Lung (tissue), 12 donors: ENCODE measurements around the gene MRPL37. TPM values are rescaled to one million over a fixed set of nuclear protein-coding genes. Genes with fewer than 3 reads are reported as not detected.
A peak's percentile ranks its signal among the peaks of the same experiment; 100 is the strongest.

ENCODE experiments used
- ATAC-seq: fragments of 200-7000 bp; cut with Tn5 transposase; one replicate; pipeline ENCODE4 v1.9.1; 2020; ENCODE audit warnings: moderate number of reproducible peaks; ENCODE audit not compliant: insufficient read depth, low FRiP score
- DNase-seq, 3 donors: peaks; one replicate each; pipeline ENCODE4 v3.0.0-alpha.2; 2013 to 2017
- H3K27ac ChIP-seq, 2 donors: one replicate each; pipeline ENCODE4 v1.5.1; 2013; ENCODE audit warnings: mild to moderate bottlenecking in 2 of 2, moderate library complexity in 2 of 2, control low read depth in 1 of 2, inconsistent platforms in 1 of 2, low read depth in 1 of 2, low read length in 1 of 2
- H3K27me3 ChIP-seq, 3 donors: one replicate each; pipeline ENCODE4 v1.5.1; 2013; ENCODE audit warnings: low read length in 2 of 3; ENCODE audit not compliant: control insufficient read depth in 3 of 3, insufficient read depth in 3 of 3
- H3K36me3 ChIP-seq, 4 donors: one replicate each; pipeline ENCODE4 v1.5.1; 2013; ENCODE audit warnings: low read length in 4 of 4, mild to moderate bottlenecking in 1 of 4, moderate library complexity in 1 of 4; ENCODE audit not compliant: control insufficient read depth in 4 of 4, insufficient read depth in 4 of 4
- H3K4me1 ChIP-seq, 5 donors: one replicate each; pipeline ENCODE4 v1.5.1; 2013; ENCODE audit warnings: low read length in 5 of 5, mild to moderate bottlenecking in 2 of 5, moderate library complexity in 1 of 5; ENCODE audit not compliant: control insufficient read depth in 5 of 5, insufficient read depth in 5 of 5
- H3K4me3 ChIP-seq: one replicate; pipeline ENCODE4 v1.5.1; 2013; ENCODE audit warnings: mild to moderate bottlenecking, control low read depth, moderate library complexity
- H3K9ac ChIP-seq, 2 donors: one replicate each; pipeline ENCODE4 v1.5.1; 2013; ENCODE audit warnings: low read length in 2 of 2, control low read depth in 1 of 2; ENCODE audit not compliant: insufficient read depth in 1 of 2
- H3K9me3 ChIP-seq, 4 donors: one replicate each; pipeline ENCODE4 v1.5.1; 2013; ENCODE audit warnings: low read length in 3 of 4, mild to moderate bottlenecking in 1 of 4, moderate library complexity in 1 of 4; ENCODE audit not compliant: control insufficient read depth in 4 of 4, insufficient read depth in 3 of 4
- CTCF ChIP-seq: IDR thresholded peaks from 2 replicates; pipeline ENCODE4 v1.5.1; 2012; ENCODE audit warnings: mild to moderate bottlenecking; ENCODE audit errors: control extremely low read depth, extremely low read depth
- WGBS, 2 donors: extraction: QIAGEN DNeasy Blood & Tissue Kit; methylation state at CpG; one replicate each; pipeline ENCODE4 v1.1.7; 2013; 5-methylcytosine and 5-hydroxymethylcytosine counted together
- polyA plus RNA-seq, 2 donors: library from polyadenylated mRNA; stranded (reverse); fragments of 200-250 nt; gene quantifications; one replicate each; pipeline ENCODE4 v1.2.1, GENCODE V29; 2013
- total RNA-seq, 2 donors: library from RNA; depleted of rRNA in 1 of 2; stranded (reverse); fragments of >200 nt in 1 of 2; gene quantifications; one replicate each; pipeline ENCODE4 v1.2.1, GENCODE V29; 2014 to 2021
- donor health status: control.
- donor health status: control.
- donor health status: Bipolar disorder and iron deficiency.
- donor health status: healthy.
- donor health status: DM: yes; HTN: yes; CAD: no.

Gene MRPL37
- total and polyA plus RNA-seq, 4 donors = 23.9 to 68.5 (median 39.7) TPM

DNA sequence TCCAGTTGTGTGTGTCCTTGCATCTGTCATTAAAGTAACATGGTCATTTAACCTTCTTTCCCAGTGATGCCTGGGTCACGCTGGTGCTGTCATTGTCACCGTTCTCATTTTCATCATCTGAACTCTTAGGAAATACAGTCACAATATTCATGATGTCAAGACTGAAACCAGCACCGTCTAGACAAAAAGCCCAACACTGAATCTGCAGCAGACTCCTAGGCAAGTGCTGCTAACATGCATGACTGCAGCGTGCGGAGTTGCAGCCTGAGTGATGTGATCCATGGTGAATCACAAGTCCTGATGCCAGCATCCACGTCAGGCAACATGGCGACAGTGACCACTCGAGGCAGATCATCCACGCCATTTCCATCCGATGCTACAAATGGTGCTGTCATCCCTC, 37.6 kb downstream of the MRPL37 start:
- Histone ChIP-seq H3K9me3 (no peaks in the 10 kb centered on the region), H3K36me3 (peaks cover 6 to 34% (median 16%) of the 10 kb centered on the region in 4 donors)
- ATAC-seq = no peak

GRCh38 chr1:54238353-54239034, 38.5 kb downstream of the MRPL37 start:
- TF ChIP-seq CTCF = no peak
- Histone ChIP-seq H3K36me3 (peaks cover 6 to 40% (median 18%) of the 10 kb centered on the region in 4 donors), H3K9me3 (no peaks in the 10 kb centered on the region), H3K27ac (no peak overlapping the region), H3K27me3 (no peaks in the 10 kb centered on the region), H3K9ac (no peak overlapping the region), H3K4me1 (no peaks in the 10 kb centered on the region), H3K4me3 (no peak overlapping the region)
- no peak for ATAC-seq
- DNase-seq = no peak
- WGBS, 2 donors = 41 to 69% methylated on average over 12 of the region's 12 CpGs

More for the DNA sequence above, 37.6 kb downstream of the MRPL37 start:
- Histone ChIP-seq H3K4me3 (no peak overlapping the region), H3K27me3 (no peaks in the 10 kb centered on the region), H3K9ac (no peak overlapping the region), H3K4me1 (no peaks in the 10 kb centered on the region), H3K27ac (no peak overlapping the region)
- WGBS, 2 donors = 90 to 94% methylated on average over 10 of the region's 10 CpGs
- no peak for TF ChIP-seq CTCF
- DNase-seq = no peak

DNA sequence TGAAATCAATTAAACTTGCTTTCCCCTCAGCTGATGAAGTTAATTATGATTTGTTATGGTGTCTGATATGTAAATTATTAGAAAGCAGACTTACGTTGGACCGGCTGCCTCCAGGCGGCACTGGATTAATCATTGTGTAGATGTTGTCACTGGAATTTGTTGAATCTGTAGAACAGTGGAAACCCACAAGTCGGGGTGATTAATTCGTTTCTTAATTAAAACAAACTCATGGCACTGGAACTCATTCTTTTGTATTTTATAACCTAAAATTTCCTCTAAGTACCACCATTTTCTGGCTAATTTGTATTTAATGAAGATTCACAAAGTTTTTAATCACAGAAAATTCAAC, 39.0 kb downstream of the MRPL37 start:
- 73 to 83% methylated on average over 5 of the region's 5 CpGs for WGBS, 2 donors
- peaks cover 6 to 41% (median 19%) of the 10 kb centered on the region in 4 donors for H3K36me3 ChIP-seq
- no peak overlapping the region for H3K27ac ChIP-seq
- TF ChIP-seq CTCF = no peak
- H3K9ac ChIP-seq = no peak overlapping the region
- H3K4me3 ChIP-seq = no peak overlapping the region
- DNase-seq (no peak), ATAC-seq (no peak)
- no peaks in the 10 kb centered on the region for H3K27me3 ChIP-seq
- H3K4me1 ChIP-seq = no peaks in the 10 kb centered on the region
- no peaks in the 10 kb centered on the region for H3K9me3 ChIP-seq

GRCh38 chr1:54239631-54240031, 39.7 kb downstream of the MRPL37 start:
- peaks cover 6 to 41% (median 20%) of the 10 kb centered on the region in 4 donors for H3K36me3 ChIP-seq
- 84 to 88% methylated on average over 10 of the region's 10 CpGs for WGBS, 2 donors
- ATAC-seq = no peak

More at GRCh38 chr1:54239631-54240031, 39.7 kb downstream of the MRPL37 start:
- peak in 1 of 3 donors; percentile 30 for DNase-seq
- Histone ChIP-seq H3K4me3 (no peak overlapping the region), H3K9ac (no peak overlapping the region), H3K27me3 (no peaks in the 10 kb centered on the region), H3K4me1 (no peaks in the 10 kb centered on the region), H3K9me3 (no peaks in the 10 kb centered on the region), H3K27ac (no peak overlapping the region)
- no peak for TF ChIP-seq CTCF
